WTC11 (cell line): ENCODE results near the gene SLFN5. TPM values are rescaled to one million over a fixed set of nuclear protein-coding genes. Genes with fewer than 3 reads are reported as not detected.

Source experiments
- ATAC-seq: fragments of 200-7000 bp; cut with Tn5 transposase; 2 replicates; pipeline ENCODE4 v1.10.0; 2021; ENCODE audit warnings: mild to moderate bottlenecking, moderate library complexity
- CTCF ChIA-PET: fragments of 300-600 bp; sonication (Branson Sonifier 250); formaldehyde crosslinking; loops from one replicate; lab custom pipeline; 2021; ENCODE audit warnings: antibody characterized with exemption; lab: Charles Lee
- POLR2A ChIA-PET: fragments of 350-600 bp; sonication (Branson Sonifier 250); formaldehyde crosslinking; loops from one replicate; lab custom pipeline; 2021; ENCODE audit warnings: antibody characterized with exemption; lab: Charles Lee
- DNase-seq: peaks from one replicate; pipeline ENCODE4 v3.0.0; 2021; ENCODE audit warnings: low spot score
- H3K27ac Mint-ChIP-seq: 2 replicates; pipeline ENCODE4 v1.8.0; 2021; ENCODE audit warnings: mixed read lengths
- H3K27me3 Mint-ChIP-seq: 2 replicates; pipeline ENCODE4 v1.8.0; 2021; ENCODE audit warnings: low read depth, mild to moderate bottlenecking, moderate library complexity, mixed read lengths
- H3K36me3 Mint-ChIP-seq: 2 replicates; pipeline ENCODE4 v1.8.0; 2021; ENCODE audit warnings: mixed read lengths
- H3K4me1 Mint-ChIP-seq: 2 replicates; pipeline ENCODE4 v1.8.0; 2022; ENCODE audit warnings: mixed read lengths
- H3K4me3 Mint-ChIP-seq: 2 replicates; pipeline ENCODE4 v1.8.0; 2021; ENCODE audit warnings: mild to moderate bottlenecking, moderate library complexity, mixed read lengths
- H3K9me3 Mint-ChIP-seq: 2 replicates; pipeline ENCODE4 v1.8.0; 2021; ENCODE audit warnings: mixed read lengths
- AR ChIP-seq: fragments of 250-450 bp; sonication (Bioruptor Pico); IDR thresholded peaks from 2 replicates; pipeline ENCODE4 v1.9.0; 2021; ENCODE audit warnings: mild to moderate bottlenecking
- ATF2 ChIP-seq: sonication (generic); formaldehyde crosslinking; IDR thresholded peaks from 2 replicates; pipeline ENCODE4 v1.8.1; 2022; ENCODE audit warnings: low read depth, missing genetic modification reagents, borderline replicate concordance
- E2F5 ChIP-seq: sonication (generic); formaldehyde crosslinking; IDR thresholded peaks from 2 replicates; pipeline ENCODE4 v1.8.1; 2022; ENCODE audit warnings: mild to moderate bottlenecking, moderate library complexity, missing genetic modification reagents
- FOXJ3 ChIP-seq: sonication (generic); formaldehyde crosslinking; IDR thresholded peaks from 2 replicates; pipeline ENCODE4 v1.9.0; 2021; ENCODE audit warnings: missing genetic modification reagents, mild to moderate bottlenecking, borderline replicate concordance
- GABPB1 ChIP-seq: sonication (generic); formaldehyde crosslinking; IDR thresholded peaks from 2 replicates; pipeline ENCODE4 v1.8.1; 2023; ENCODE audit warnings: mild to moderate bottlenecking, missing genetic modification reagents
- GTF2I ChIP-seq: fragments of 250-450 bp; sonication (Bioruptor Pico); conservative IDR thresholded peaks from 2 replicates; pipeline ENCODE4 v1.4.0; 2021; ENCODE audit warnings: mild to moderate bottlenecking
- JAZF1 ChIP-seq: fragments of 250-450 bp; sonication (Bioruptor Pico); IDR thresholded peaks from 2 replicates; pipeline ENCODE4 v1.9.0; 2021; ENCODE audit warnings: moderate library complexity, mild to moderate bottlenecking, inconsistent platforms
- KAT7 ChIP-seq: sonication (generic); formaldehyde crosslinking; IDR thresholded peaks from 2 replicates; pipeline ENCODE4 v1.8.1; 2023; ENCODE audit warnings: missing genetic modification reagents, mild to moderate bottlenecking, borderline replicate concordance
- NFYB ChIP-seq: sonication (generic); formaldehyde crosslinking; conservative IDR thresholded peaks from 2 replicates; pipeline ENCODE4 v1.8.0; 2022; ENCODE audit warnings: low read depth, missing genetic modification reagents
- NR1H2 ChIP-seq: sonication (generic); formaldehyde crosslinking; IDR thresholded peaks from 2 replicates; pipeline ENCODE4 v1.9.0; 2021; ENCODE audit warnings: mild to moderate bottlenecking, moderate library complexity, missing genetic modification reagents
- OVOL2 ChIP-seq: fragments of 250-450 bp; sonication (Bioruptor Pico); IDR thresholded peaks from 2 replicates; pipeline ENCODE4 v1.9.0; 2021; ENCODE audit warnings: mild to moderate bottlenecking, borderline replicate concordance
- PREB ChIP-seq: sonication (generic); formaldehyde crosslinking; IDR thresholded peaks from 2 replicates; pipeline ENCODE4 v1.8.1; 2022; ENCODE audit warnings: mild to moderate bottlenecking, missing genetic modification reagents, moderate library complexity, borderline replicate concordance
- PRRX2 ChIP-seq: fragments of 250-450 bp; sonication (Bioruptor Pico); IDR thresholded peaks from 2 replicates; pipeline ENCODE4 v1.8.0; 2021; ENCODE audit warnings: mild to moderate bottlenecking
- RORB ChIP-seq: fragments of 250-450 bp; sonication (Bioruptor Pico); IDR thresholded peaks from 2 replicates; pipeline ENCODE4 v1.9.0; 2021; ENCODE audit warnings: mild to moderate bottlenecking
- SOX15 ChIP-seq: fragments of 250-450 bp; sonication (Bioruptor Pico); IDR thresholded peaks from 2 replicates; pipeline ENCODE4 v1.9.0; 2021; ENCODE audit warnings: mild to moderate bottlenecking
- TCF7 ChIP-seq: sonication (generic); formaldehyde crosslinking; IDR thresholded peaks from 2 replicates; pipeline ENCODE4 v1.8.0; 2022; ENCODE audit warnings: mild to moderate bottlenecking, low read depth, missing genetic modification reagents, moderate library complexity
- TEAD1 ChIP-seq: sonication (generic); formaldehyde crosslinking; IDR thresholded peaks from 2 replicates; pipeline ENCODE4 v1.8.0; 2022; ENCODE audit warnings: mild to moderate bottlenecking, missing genetic modification reagents
- USF2 ChIP-seq: sonication (generic); formaldehyde crosslinking; IDR thresholded peaks from 2 replicates; pipeline ENCODE4 v1.8.1; 2023; ENCODE audit warnings: mild to moderate bottlenecking, missing genetic modification reagents, moderate library complexity
- ZBTB43 ChIP-seq: sonication (generic); formaldehyde crosslinking; IDR thresholded peaks from 2 replicates; pipeline ENCODE4 v1.8.1; 2023; ENCODE audit warnings: mild to moderate bottlenecking, missing genetic modification reagents
- ZNF512 ChIP-seq: sonication (generic); formaldehyde crosslinking; IDR thresholded peaks from 2 replicates; pipeline ENCODE4 v1.8.1; 2022; ENCODE audit warnings: missing genetic modification reagents, borderline replicate concordance
- ZNF532 ChIP-seq: fragments of 250-450 bp; sonication (Bioruptor Pico); IDR thresholded peaks from 2 replicates; pipeline ENCODE4 v1.9.0; 2021; ENCODE audit warnings: mild to moderate bottlenecking, borderline replicate concordance
- total RNA-seq: library from RNA; stranded (reverse); gene quantifications from 3 replicates; pipeline ENCODE4 v1.2.3, GENCODE V29; 2021

The SLFN5 gene
- total RNA-seq, 1 experiment from 2014 or later, result 7.6 TPM

GRCh38 chr17:35252651-35253050 lies 9.8 kb downstream of the SLFN5 start:
- H3K9me3 Mint-ChIP-seq, result no peaks in the 10 kb centered on the region
- ATAC-seq (no peak), DNase-seq (no peak)
- ChIA-PET POLR2A (no interaction called here), CTCF (no interaction called here)
- H3K4me3 Mint-ChIP-seq, result no peak overlapping the region
- H3K27me3 Mint-ChIP-seq, result peaks cover 3% of the 10 kb centered on the region
- no peaks in the 10 kb centered on the region for H3K36me3 Mint-ChIP-seq
- no peak overlapping the region for H3K27ac Mint-ChIP-seq
- TF ChIP-seq GTF2I (CRISPR knock-in tag), result no peak
- TF ChIP-seq PREB (CRISPR knock-in tag), result no peak
- no peak for TF ChIP-seq NR1H2 (CRISPR knock-in tag)
- TF ChIP-seq SOX15 (CRISPR knock-in tag), result no peak
- TF ChIP-seq E2F5 (CRISPR knock-in tag), result no peak
- no peak for TF ChIP-seq ZNF532 (CRISPR knock-in tag)
- TF ChIP-seq NFYB (CRISPR knock-in tag), result no peak
- TF ChIP-seq RORB, result no peak
- TF ChIP-seq FOXJ3 (CRISPR knock-in tag), result no peak
- no peak for TF ChIP-seq JAZF1
- TF ChIP-seq ZNF512 (CRISPR knock-in tag), result no peak
- TF ChIP-seq TEAD1 (CRISPR knock-in tag), result no peak
- TF ChIP-seq PRRX2 (CRISPR knock-in tag), result no peak
- TF ChIP-seq ZBTB43 (CRISPR knock-in tag), result no peak
- no peak for TF ChIP-seq KAT7
- TF ChIP-seq GABPB1 (CRISPR knock-in tag), result no peak
- H3K4me1 Mint-ChIP-seq, result 0 out of 2 replicates have a peak, but pooled peaks cover 4% of the 10 kb centered on the region

GRCh38 chr17:35254107-35254773 lies 11.4 kb downstream of the SLFN5 start:
- POLR2A ChIA-PET, result no interaction called here
- CTCF ChIA-PET, result interaction anchor here (0.6 kb wide), 1 partner anchor 80 kb away, joined by 4 read pairs; no protein-coding TSS in a partner anchor
- no peaks in the 10 kb centered on the region for H3K36me3 Mint-ChIP-seq
- no peak for ATAC-seq
- H3K27me3 Mint-ChIP-seq, result peaks cover 3% of the 10 kb centered on the region
- no peaks in the 10 kb centered on the region for H3K9me3 Mint-ChIP-seq
- no peak overlapping the region for H3K27ac Mint-ChIP-seq
- 0 out of 2 replicates have a peak, but pooled peaks cover 4% of the 10 kb centered on the region for H3K4me1 Mint-ChIP-seq
- DNase-seq, result no peak
- no peak overlapping the region for H3K4me3 Mint-ChIP-seq
- TF ChIP-seq ATF2 (CRISPR knock-in tag) (no peak), AR (no peak), JAZF1 (no peak), USF2 (no peak), TCF7 (CRISPR knock-in tag) (no peak), OVOL2 (CRISPR knock-in tag) (no peak)
